T-helper 1 cell treated with Interleukin-12 subunit alpha and Interleukin-12 subunit beta and Interleukin-4 antibody, amounts not matched to agents 30 μg/mL and 1 μg/mL, for 36 hours (primary cell): ENCODE data around the gene ABHD5.
"Not testable (repeated sequence)": the region's sequence is repeated elsewhere in the genome, so short reads cannot be mapped to it uniquely, and the experiment has no call there.

Source experiments
- H3K27ac Mint-ChIP-seq: one replicate; pipeline ENCODE4 v1.8.0; 2021; ENCODE audit warnings: mild to moderate bottlenecking, mixed read lengths
- H3K27me3 Mint-ChIP-seq: one replicate; pipeline ENCODE4 v1.8.0; 2021; ENCODE audit warnings: low read depth, mixed read lengths
- H3K36me3 Mint-ChIP-seq: one replicate; pipeline ENCODE4 v1.8.0; 2021; ENCODE audit warnings: low read depth, mixed read lengths
- H3K4me1 Mint-ChIP-seq: one replicate; pipeline ENCODE4 v1.8.0; 2021; ENCODE audit warnings: low read depth, mixed read lengths
- H3K4me3 Mint-ChIP-seq: one replicate; pipeline ENCODE4 v1.8.0; 2021; ENCODE audit warnings: mild to moderate bottlenecking, moderate library complexity, mixed read lengths
- H3K9me3 Mint-ChIP-seq: one replicate; pipeline ENCODE4 v1.8.0; 2021; ENCODE audit warnings: mixed read lengths

The ABHD5 gene

DNA sequence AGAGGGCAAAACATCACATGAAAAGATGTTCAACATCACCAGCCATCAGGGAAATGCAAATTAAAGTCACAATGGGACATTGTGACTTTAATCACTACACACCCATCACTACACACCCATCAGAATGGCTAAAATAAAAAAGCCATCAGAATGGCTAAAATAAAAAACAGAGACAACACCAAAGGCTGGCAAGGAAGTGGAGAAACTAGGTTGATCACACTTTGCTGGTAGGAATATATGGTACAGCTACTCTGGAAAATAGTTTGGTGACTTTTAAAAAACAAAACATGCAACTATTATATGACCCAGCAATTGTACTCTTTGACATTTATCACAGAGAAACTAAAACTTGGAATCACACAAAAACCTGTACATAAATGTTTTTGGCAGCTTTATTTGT is 15.1 kb upstream of the ABHD5 start:
- H3K4me1 Mint-ChIP-seq, result no peaks in the 10 kb centered on the region
- H3K27ac Mint-ChIP-seq, result no peak overlapping the region
- no peaks in the 10 kb centered on the region for H3K9me3 Mint-ChIP-seq

DNA sequence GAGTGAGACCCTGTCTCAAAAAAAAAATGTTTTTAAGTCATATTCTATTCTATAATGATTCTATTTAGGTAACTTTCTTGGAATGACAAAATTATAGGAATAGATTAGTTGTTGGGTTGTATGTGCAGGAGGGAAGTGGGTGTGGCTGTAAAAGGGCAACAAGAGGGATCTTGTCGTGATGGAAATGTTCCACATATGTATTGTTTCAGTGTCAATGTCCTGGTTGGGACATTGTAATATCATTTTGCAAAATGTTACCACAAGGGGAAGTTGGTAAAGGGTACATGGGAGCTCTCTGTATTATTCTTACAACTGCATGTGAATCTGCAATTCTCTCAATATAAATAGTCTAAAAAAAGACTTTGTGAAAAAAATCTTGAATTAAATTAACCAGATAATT is 14.3 kb upstream of the ABHD5 start:
- Mint-ChIP-seq H3K27ac (no peak overlapping the region), H3K4me3 (no peak overlapping the region), H3K9me3 (no peaks in the 10 kb centered on the region), H3K27me3 (peaks cover 4% of the 10 kb centered on the region), H3K4me1 (no peaks in the 10 kb centered on the region), H3K36me3 (no peaks in the 10 kb centered on the region)

More for the DNA sequence above, 15.1 kb upstream of the ABHD5 start:
- H3K4me3 Mint-ChIP-seq, result no peak overlapping the region
- no peaks in the 10 kb centered on the region for H3K36me3 Mint-ChIP-seq
- peaks cover 4% of the 10 kb centered on the region for H3K27me3 Mint-ChIP-seq

DNA sequence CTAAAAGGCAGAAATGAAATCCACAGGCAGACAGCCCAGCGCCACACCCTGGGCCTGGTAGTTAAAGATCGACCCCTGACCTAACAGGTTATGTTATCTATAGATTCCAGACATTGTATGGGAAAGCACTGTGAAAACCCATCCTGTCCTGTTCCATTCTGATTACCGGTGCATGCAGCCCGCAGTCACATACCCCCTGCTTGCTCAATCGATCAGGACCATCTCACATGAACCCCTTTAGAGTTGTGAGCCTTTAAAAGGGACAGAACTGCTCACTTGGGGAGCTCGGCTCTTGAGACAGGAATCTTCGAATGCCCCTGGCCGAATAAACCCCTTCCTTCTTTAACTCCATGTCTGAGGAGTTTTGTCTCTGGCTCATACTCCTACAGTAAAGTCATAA is 12.4 kb upstream of the ABHD5 start:
- H3K4me3 Mint-ChIP-seq, H3K36me3 Mint-ChIP-seq, H3K4me1 Mint-ChIP-seq, H3K27ac Mint-ChIP-seq, H3K27me3 Mint-ChIP-seq, H3K9me3 Mint-ChIP-seq: not testable (repeated sequence)

DNA sequence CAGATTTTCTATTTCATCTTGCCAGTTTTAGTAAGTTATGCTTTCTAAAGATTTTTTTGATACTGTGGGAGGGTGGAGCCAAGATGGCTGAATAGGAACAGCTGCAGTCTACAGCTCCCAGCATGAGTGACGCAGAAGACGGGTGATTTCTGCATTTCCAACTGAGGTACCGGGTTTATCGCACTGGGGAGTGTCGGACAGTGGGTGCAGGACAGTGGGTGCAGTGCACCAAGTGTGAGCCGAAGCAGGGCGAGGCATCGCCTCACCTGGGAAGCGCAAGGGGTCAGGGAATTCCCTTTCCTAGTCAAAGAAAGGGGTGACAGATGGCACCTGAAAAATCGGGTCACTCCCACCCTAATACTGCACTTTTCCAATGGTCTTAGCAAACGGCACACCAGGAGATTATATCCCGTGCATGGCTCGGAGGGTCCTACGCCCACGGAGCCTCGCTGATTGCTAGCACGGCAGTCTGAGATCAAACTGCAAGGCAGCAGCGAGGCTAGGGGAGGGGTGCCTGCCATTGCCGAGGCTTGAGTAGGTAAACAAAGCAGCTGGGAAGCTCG is 11.8 kb upstream of the ABHD5 start:
- H3K9me3 Mint-ChIP-seq, H3K36me3 Mint-ChIP-seq, H3K27ac Mint-ChIP-seq, H3K27me3 Mint-ChIP-seq, H3K4me3 Mint-ChIP-seq, H3K4me1 Mint-ChIP-seq: not testable (repeated sequence)

DNA sequence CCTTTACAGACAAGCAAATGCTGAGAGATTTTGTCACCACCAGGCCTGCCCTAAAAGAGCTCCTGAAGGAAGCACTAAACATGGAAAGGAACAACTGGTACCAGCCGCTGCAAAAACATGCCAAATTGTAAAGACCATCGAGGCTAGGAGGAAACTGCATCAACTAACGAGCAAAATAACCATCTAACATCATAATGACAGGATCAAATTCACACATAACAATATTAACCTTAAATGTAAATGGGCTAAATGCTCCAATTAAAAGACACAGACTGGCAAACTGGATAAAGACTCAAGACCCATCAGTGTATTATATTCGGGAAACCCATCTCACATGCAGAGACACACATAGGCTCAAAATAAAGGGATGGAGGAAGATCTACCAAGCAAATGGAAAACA is 9.9 kb upstream of the ABHD5 start:
- H3K27me3 Mint-ChIP-seq, H3K4me3 Mint-ChIP-seq, H3K4me1 Mint-ChIP-seq, H3K36me3 Mint-ChIP-seq, H3K27ac Mint-ChIP-seq, H3K9me3 Mint-ChIP-seq: not testable (repeated sequence)

DNA sequence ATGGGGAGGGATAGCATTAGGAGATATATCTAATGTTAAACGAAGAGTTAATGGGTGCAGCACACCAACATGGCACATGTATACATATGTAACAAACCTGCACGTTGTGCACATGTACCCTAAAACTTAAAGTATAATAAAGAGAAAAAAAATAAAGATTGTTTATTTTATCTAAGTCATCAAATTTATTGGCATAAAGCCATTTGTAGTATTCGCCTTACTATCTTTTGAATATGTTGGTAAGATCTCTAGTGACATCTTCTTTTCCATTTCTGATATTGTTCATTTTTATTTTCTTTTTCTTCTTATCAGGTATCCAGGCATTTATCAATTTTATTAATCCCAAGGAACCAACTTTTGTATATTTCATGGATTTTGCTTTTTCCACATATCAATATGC is 5.8 kb upstream of the ABHD5 start:
- H3K27me3 Mint-ChIP-seq, result peaks cover 3% of the 10 kb centered on the region
- no peaks in the 10 kb centered on the region for H3K36me3 Mint-ChIP-seq
- H3K9me3 Mint-ChIP-seq, result no peaks in the 10 kb centered on the region
- no peak overlapping the region for H3K27ac Mint-ChIP-seq
- no peaks in the 10 kb centered on the region for H3K4me1 Mint-ChIP-seq
- H3K4me3 Mint-ChIP-seq, result no peak overlapping the region

DNA sequence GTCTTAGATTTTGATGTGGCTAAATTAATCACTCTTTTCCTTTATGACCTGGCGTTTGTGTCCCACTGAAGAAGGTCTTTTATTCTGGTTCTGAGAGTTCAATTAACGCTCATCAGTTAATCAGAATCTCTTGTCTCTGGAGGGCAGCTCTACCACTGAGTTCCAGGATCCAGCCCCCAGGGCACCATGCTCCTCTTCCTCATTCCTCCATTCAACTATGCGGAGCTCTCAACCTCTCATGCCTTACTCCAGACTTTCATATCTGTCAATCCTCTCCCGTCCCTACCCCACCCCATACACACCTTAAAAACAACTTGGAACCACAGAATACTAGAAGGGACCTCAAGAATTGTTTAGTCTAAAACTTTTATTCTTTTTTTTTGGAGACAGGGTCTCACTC is 4.8 kb upstream of the ABHD5 start:
- H3K27ac Mint-ChIP-seq, result no peak overlapping the region
- no peaks in the 10 kb centered on the region for H3K4me1 Mint-ChIP-seq
- H3K36me3 Mint-ChIP-seq, result no peaks in the 10 kb centered on the region
- no peak overlapping the region for H3K4me3 Mint-ChIP-seq
- H3K27me3 Mint-ChIP-seq, result peaks cover 3% of the 10 kb centered on the region
- no peaks in the 10 kb centered on the region for H3K9me3 Mint-ChIP-seq

DNA sequence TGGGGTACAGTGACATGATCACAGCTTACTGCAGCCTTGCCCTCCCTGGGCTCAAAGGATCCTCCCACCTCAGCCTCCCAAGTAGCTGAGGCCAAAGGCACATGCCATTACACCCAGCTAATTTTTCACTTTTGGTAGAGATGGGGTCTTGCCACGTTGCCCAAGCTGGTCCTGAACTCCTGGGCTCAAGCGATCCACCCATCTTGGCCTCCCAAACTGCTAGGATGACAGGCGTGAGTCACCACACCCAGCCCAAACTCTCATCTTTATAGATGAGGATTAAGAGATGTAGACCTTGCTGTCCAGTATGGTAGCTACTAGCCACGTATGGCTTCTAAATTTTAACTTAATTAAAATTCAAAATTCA is 4.4 kb upstream of the ABHD5 start:
- Mint-ChIP-seq H3K27ac (no peak overlapping the region), H3K27me3 (peaks cover 3% of the 10 kb centered on the region), H3K36me3 (no peaks in the 10 kb centered on the region), H3K9me3 (no peaks in the 10 kb centered on the region), H3K4me3 (no peak overlapping the region), H3K4me1 (no peaks in the 10 kb centered on the region)

DNA sequence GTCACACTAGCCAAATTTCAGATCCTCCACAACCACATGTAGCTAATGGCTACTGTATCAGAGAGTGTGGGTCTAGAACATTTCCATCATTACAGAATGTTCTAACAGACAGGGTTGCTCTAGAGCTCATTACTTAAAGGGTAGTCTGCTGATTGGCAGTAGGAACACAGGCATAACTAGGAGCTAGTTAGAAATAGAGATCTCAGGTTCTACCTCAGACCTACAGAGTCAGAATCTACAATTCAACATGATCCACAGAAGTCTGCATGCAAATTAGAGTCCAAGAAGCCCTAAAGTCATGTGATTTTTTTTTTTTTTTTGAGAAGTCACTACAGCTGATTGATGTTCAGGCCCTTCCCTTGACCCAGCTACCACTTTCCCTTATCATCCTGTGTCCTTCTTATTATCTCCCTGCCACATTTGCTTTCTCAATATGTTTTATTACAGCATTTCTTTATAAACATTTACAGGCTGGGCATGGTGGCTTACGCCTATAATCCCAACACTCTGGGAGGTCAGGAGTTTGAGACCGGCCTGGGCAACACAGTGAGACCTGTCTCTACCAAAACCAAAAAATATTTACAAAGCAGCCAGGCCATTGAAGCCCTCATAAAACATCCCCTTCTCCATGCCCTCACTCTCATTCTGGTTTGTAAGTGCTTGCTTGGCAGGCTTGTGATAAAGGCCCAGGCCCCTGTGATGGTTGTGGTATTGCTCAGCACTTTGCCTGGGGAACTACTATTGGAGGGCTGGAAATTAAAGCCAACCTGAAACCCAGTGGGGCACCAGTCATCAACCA is 3.8 kb upstream of the ABHD5 start:
- Mint-ChIP-seq H3K9me3 (no peaks in the 10 kb centered on the region), H3K4me3 (no peak overlapping the region), H3K27ac (no peak overlapping the region), H3K36me3 (no peaks in the 10 kb centered on the region), H3K27me3 (peaks cover 3% of the 10 kb centered on the region), H3K4me1 (peaks cover 4% of the 10 kb centered on the region)

DNA sequence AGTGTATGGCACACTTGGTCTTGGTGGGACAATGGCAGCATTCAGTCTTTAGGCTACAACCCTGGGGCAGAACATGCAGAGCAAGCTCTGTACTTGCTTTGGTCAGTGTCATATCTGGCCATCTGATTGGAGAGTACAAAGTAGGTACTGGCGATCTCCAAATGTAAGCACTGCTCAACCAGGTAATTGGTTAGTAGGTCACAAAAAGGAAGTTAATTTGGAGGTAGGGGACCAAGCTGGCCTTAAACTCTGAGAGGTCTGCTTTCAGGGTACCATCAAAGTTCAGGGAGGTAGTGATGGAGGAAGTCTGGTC is 3.3 kb upstream of the ABHD5 start:
- Mint-ChIP-seq H3K9me3 (no peaks in the 10 kb centered on the region), H3K27ac (no peak overlapping the region), H3K27me3 (peaks cover 3% of the 10 kb centered on the region), H3K4me3 (no peak overlapping the region), H3K36me3 (no peaks in the 10 kb centered on the region), H3K4me1 (peaks cover 9% of the 10 kb centered on the region)

DNA sequence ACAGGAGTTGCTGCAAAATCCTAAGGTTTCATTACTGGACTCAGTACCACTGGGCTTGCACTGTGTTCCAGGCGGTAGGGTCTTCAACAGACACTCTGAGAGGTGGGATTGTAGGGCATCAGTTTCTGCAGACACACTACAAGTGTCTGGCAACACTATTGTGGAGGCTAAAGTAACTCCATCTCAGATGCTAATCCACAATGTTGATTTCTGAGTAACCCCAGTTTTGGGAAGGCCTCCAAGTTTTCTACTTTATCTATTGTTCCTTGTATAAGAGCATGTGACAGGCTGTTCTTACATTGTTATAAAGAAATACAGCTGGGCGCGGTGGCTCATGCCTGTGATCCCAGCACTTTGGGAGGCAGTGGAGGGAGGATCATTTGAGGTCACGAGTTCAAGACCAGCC is 2.5 kb upstream of the ABHD5 start:
- Mint-ChIP-seq H3K9me3 (no peaks in the 10 kb centered on the region), H3K4me1 (peaks cover 13% of the 10 kb centered on the region), H3K4me3 (no peak overlapping the region), H3K27me3 (peaks cover 3% of the 10 kb centered on the region), H3K36me3 (no peaks in the 10 kb centered on the region), H3K27ac (no peak overlapping the region)

DNA sequence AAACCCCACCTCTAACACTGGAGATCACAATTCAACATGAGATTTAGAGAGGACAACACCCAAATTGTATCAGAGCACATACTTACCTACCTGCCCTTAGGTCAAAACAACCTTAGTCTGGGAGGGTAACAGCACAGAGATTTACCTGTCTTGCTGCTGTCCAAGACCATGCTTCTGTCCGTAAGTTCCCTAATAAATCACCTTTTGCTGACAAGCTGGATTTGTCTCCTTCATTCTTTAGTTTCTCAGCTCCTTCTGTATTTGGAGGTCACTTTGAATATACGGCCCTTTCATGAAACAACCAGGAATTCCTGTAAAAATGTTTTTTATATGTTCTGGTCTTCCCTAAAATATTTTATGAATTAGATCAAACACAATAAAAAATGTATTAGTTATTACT is 1.6 kb upstream of the ABHD5 start:
- H3K4me1 Mint-ChIP-seq, result peaks cover 19% of the 10 kb centered on the region
- H3K9me3 Mint-ChIP-seq, result no peaks in the 10 kb centered on the region
- H3K27ac Mint-ChIP-seq, result no peak overlapping the region
- peaks cover 3% of the 10 kb centered on the region for H3K27me3 Mint-ChIP-seq
- H3K36me3 Mint-ChIP-seq, result no peaks in the 10 kb centered on the region
- H3K4me3 Mint-ChIP-seq, result peak overlapping the region; percentile 17

DNA sequence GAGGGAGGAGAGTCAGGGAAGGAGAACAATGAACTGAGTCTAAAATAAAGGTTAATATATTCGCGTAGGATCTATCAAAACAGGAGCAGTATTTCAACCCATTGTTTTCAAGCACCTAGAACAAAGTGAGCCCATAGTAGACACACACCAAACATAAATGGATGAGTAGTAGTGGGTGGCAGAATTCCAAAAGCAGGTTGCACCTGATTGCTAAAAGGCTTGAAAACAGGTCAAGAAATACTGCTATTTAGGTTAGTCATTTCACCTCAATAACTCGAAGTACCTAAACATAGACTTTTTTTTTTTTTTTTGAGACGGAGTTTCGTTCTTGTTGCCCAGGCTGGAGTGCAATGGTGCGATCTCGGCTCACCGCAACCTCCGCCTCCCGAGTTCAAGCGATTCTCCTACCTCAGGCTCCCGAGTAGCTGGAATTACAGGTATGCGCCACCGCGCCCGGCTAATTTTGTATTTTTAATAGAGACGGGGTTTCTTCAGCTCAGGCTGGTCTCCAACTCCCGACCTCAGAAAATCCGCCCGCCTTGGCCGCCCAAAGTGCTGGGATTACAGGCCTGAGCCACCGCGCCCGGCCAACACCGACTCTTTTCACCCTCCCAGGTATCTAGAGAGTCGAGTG is 855 bp upstream of the ABHD5 start:
- peaks cover 23% of the 10 kb centered on the region for H3K4me1 Mint-ChIP-seq
- H3K27ac Mint-ChIP-seq, result peak overlapping the region; percentile 87
- H3K4me3 Mint-ChIP-seq, result peak overlapping the region; percentile 83
- H3K36me3 Mint-ChIP-seq, result no peaks in the 10 kb centered on the region
- H3K9me3 Mint-ChIP-seq, result no peaks in the 10 kb centered on the region
- H3K27me3 Mint-ChIP-seq, result peaks cover 3% of the 10 kb centered on the region

DNA sequence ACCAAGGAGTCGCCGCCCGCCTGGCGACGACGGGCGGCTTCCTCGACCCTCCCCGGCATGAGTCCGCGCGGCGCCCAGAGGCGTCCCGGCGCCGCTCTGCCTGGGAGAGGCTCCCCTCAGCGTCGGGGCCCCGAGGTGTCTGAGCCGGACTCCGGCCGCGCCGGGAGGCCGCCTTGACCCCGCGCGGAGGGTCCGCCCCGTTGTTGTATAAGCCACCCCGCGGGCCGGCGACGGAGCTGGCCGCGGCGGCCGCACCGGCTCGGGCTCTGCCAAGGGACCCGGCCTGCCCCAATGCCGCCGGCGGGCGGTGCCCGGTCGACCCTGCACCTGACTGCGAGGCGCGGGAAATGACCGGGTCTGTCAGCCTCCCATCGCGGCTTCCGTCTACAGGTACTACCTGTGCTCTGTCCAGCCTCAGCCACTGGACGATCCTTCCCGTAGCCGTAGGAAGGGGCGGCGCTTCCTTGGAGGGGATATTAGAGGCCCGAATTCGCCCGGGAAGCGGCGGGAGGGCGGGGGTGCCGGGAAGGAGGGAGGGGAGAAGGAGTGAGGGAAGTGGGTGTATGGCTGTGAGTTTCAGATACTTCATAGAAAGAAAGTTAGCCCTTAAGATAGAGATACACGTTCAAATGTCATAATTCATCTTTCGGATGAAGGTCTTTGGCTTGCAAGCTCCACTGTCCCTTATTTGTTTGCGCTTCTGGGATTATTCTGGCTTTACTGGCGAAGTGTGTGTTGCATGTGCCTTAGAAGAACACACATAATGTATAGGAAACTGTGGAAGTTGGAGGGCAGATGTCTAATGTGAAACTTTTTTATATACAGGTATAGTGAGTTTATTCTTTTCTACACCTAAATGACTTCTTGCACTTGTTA is 620 bp downstream of the ABHD5 start:
- Mint-ChIP-seq H3K36me3 (no peaks in the 10 kb centered on the region), H3K27ac (peak overlapping the region; percentile 77), H3K9me3 (no peaks in the 10 kb centered on the region), H3K4me1 (peaks cover 23% of the 10 kb centered on the region), H3K4me3 (peak overlapping the region; percentile 87), H3K27me3 (peaks cover 3% of the 10 kb centered on the region)
